ENCODE measurements around the gene GALM.

DNA sequence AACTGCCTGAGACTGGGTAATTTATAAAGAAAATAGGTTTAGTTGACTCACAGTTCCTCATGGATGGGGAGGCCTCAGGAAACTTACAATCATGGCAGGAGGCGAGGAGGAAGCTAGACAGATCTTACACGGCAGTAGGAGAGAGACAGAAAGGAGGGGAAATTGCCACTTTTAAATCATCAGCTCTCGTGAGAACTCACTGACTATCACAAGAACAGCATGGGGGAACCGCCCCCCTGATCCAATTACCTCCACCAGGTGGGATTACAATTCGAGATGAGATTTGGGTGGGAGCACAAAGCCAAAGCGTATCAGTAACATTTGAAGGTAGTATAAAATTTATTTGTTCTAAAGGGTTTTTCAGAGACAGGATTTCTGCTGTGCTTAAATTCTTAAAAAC lies 5.4 kb downstream of the GALM start:
- TF ChIP-seq, protein P1, sequence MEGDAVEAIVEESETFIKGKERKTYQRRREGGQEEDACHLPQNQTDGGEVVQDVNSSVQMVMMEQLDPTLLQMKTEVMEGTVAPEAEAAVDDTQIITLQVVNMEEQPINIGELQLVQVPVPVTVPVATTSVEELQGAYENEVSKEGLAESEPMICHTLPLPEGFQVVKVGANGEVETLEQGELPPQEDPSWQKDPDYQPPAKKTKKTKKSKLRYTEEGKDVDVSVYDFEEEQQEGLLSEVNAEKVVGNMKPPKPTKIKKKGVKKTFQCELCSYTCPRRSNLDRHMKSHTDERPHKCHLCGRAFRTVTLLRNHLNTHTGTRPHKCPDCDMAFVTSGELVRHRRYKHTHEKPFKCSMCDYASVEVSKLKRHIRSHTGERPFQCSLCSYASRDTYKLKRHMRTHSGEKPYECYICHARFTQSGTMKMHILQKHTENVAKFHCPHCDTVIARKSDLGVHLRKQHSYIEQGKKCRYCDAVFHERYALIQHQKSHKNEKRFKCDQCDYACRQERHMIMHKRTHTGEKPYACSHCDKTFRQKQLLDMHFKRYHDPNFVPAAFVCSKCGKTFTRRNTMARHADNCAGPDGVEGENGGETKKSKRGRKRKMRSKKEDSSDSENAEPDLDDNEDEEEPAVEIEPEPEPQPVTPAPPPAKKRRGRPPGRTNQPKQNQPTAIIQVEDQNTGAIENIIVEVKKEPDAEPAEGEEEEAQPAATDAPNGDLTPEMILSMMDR (IDR thresholded peaks at IDR 0.05; ENCODE audit: poor library complexity, severe bottlenecking): no peak
- TF ChIP-seq EP300 (conservative IDR thresholded peaks at IDR 0.05; ENCODE audit: poor library complexity, severe bottlenecking) (no peak), TAF1 (IDR thresholded peaks at IDR 0.05; ENCODE audit: low read depth) (no peak)
